KMS-11 (cell line): ENCODE data around the gene NCCRP1.

Experiments used
- H2AFZ ChIP-seq: fragments of 200-600 bp; sonication (generic); 2 replicates; pipeline ENCODE4 v1.6.1; 2016; ENCODE audit warnings: antibody characterized with exemption, mixed run types, low read depth
- H3K27ac ChIP-seq: fragments of 200-600 bp; sonication (generic); 2 replicates; pipeline ENCODE4 v1.6.1; 2016; ENCODE audit warnings: mild to moderate bottlenecking, mixed run types
- H3K27me3 ChIP-seq: fragments of 200-600 bp; sonication (generic); 2 replicates; pipeline ENCODE4 v1.6.1; 2017; ENCODE audit warnings: mild to moderate bottlenecking, low read depth, mixed run types, moderate library complexity; ENCODE audit not compliant: insufficient read depth
- H3K36me3 ChIP-seq: fragments of 200-600 bp; sonication (generic); 2 replicates; pipeline ENCODE4 v1.6.1; 2017; ENCODE audit warnings: mild to moderate bottlenecking, mixed run types; ENCODE audit not compliant: insufficient read depth
- H3K4me1 ChIP-seq: fragments of 200-600 bp; sonication (generic); 2 replicates; pipeline ENCODE4 v1.6.1; 2016; ENCODE audit warnings: mild to moderate bottlenecking, low read depth, mixed run types; ENCODE audit not compliant: poor library complexity, severe bottlenecking
- H3K4me2 ChIP-seq: fragments of 200-600 bp; sonication (generic); 2 replicates; pipeline ENCODE4 v1.7.0; 2016; ENCODE audit warnings: mild to moderate bottlenecking, mixed run types
- H3K4me3 ChIP-seq: fragments of 200-600 bp; sonication (generic); IDR thresholded peaks from 2 replicates; pipeline ENCODE4 v1.6.1; 2017; ENCODE audit warnings: low read depth, low read length, mixed read lengths; ENCODE audit not compliant: insufficient read depth
- H3K79me2 ChIP-seq: fragments of 200-600 bp; sonication (generic); 2 replicates; pipeline ENCODE4 v1.6.1; 2016; ENCODE audit warnings: low read depth, mixed run types; ENCODE audit not compliant: insufficient read depth
- H3K9ac ChIP-seq: fragments of 200-600 bp; sonication (generic); 2 replicates; pipeline ENCODE4 v1.6.1; 2016; ENCODE audit warnings: mild to moderate bottlenecking, mixed run types
- H4K20me1 ChIP-seq: fragments of 200-600 bp; sonication (generic); 2 replicates; pipeline ENCODE4 v1.6.1; 2016; ENCODE audit warnings: mild to moderate bottlenecking, mixed run types; ENCODE audit not compliant: insufficient read depth
- CTCF ChIP-seq: fragments of 200-600 bp; sonication (generic); conservative IDR thresholded peaks from 2 replicates; pipeline ENCODE4 v1.6.1; 2017; ENCODE audit warnings: low read depth, mild to moderate bottlenecking, antibody characterized with exemption, low read length, moderate library complexity, mixed read lengths

NCCRP1 gene

GRCh38 chr19:39150807-39151600 is 45.8 kb upstream of the NCCRP1 start:
- Histone ChIP-seq H3K79me2 (peaks cover 8% of the 10 kb centered on the region; the same call in 1 of the 2 replicates), H3K9ac (no peak overlapping the region), H3K4me3 (no peak overlapping the region), H2AFZ (no peak overlapping the region), H3K4me1 (no peaks in the 10 kb centered on the region), H3K36me3 (no peaks in the 10 kb centered on the region), H3K27ac (no peak overlapping the region), H4K20me1 (no peaks in the 10 kb centered on the region), H3K4me2 (no peak overlapping the region), H3K27me3 (no peaks in the 10 kb centered on the region)
- no peak for TF ChIP-seq CTCF

GRCh38 chr19:39152066-39152465 is 44.7 kb upstream of the NCCRP1 start:
- no peak overlapping the region for H3K9ac ChIP-seq
- no peak overlapping the region for H3K27ac ChIP-seq
- no peak overlapping the region for H3K4me3 ChIP-seq
- H3K36me3 ChIP-seq, result no peaks in the 10 kb centered on the region
- no peaks in the 10 kb centered on the region for H3K27me3 ChIP-seq
- TF ChIP-seq CTCF, result no peak
- peaks cover 12% of the 10 kb centered on the region; the same call in 1 of the 2 replicates for H3K79me2 ChIP-seq
- H3K4me2 ChIP-seq, result no peak overlapping the region
- no peak overlapping the region for H2AFZ ChIP-seq
- no peaks in the 10 kb centered on the region for H3K4me1 ChIP-seq
- no peaks in the 10 kb centered on the region for H4K20me1 ChIP-seq

- no peaks in the 10 kb centered on the region for H3K36me3 ChIP-seq
- H2AFZ ChIP-seq, result no peak overlapping the region
- H3K79me2 ChIP-seq, result 0 out of 2 replicates have a peak, but pooled peaks cover 7% of the 10 kb centered on the region
- H3K9ac ChIP-seq, result no peak overlapping the region
- no peak overlapping the region for H3K4me2 ChIP-seq
- H3K4me3 ChIP-seq, result no peak overlapping the region
- H4K20me1 ChIP-seq, result no peaks in the 10 kb centered on the region
- H3K4me1 ChIP-seq, result no peaks in the 10 kb centered on the region
- no peak for TF ChIP-seq CTCF
- H3K27ac ChIP-seq, result no peak overlapping the region
- no peaks in the 10 kb centered on the region for H3K27me3 ChIP-seq
These were observed 42.6 kb upstream of the NCCRP1 start for GRCh38 chr19:39154100-39154628.

- Histone ChIP-seq H3K79me2 (0 out of 2 replicates have a peak, but pooled peaks cover 7% of the 10 kb centered on the region), H2AFZ (no peak overlapping the region), H3K36me3 (no peaks in the 10 kb centered on the region), H3K27me3 (no peaks in the 10 kb centered on the region), H3K4me3 (no peak overlapping the region), H3K4me2 (no peak overlapping the region), H4K20me1 (no peaks in the 10 kb centered on the region), H3K9ac (no peak overlapping the region), H3K4me1 (no peaks in the 10 kb centered on the region), H3K27ac (no peak overlapping the region)
- no peak for TF ChIP-seq CTCF
These were observed 42.1 kb upstream of the NCCRP1 start for GRCh38 chr19:39154629-39155100.
